DMS79 (cell line): Measurements from ENCODE around the gene STK25.
"Not testable (repeated sequence)": the region's sequence is repeated elsewhere in the genome, so short reads cannot be mapped to it uniquely, and the experiment has no call there.

Source experiments
- DNase-seq: peaks from one replicate; lab custom pipeline; 2025; lab: John Stamatoyannopoulos, UW

Gene STK25

DNA sequence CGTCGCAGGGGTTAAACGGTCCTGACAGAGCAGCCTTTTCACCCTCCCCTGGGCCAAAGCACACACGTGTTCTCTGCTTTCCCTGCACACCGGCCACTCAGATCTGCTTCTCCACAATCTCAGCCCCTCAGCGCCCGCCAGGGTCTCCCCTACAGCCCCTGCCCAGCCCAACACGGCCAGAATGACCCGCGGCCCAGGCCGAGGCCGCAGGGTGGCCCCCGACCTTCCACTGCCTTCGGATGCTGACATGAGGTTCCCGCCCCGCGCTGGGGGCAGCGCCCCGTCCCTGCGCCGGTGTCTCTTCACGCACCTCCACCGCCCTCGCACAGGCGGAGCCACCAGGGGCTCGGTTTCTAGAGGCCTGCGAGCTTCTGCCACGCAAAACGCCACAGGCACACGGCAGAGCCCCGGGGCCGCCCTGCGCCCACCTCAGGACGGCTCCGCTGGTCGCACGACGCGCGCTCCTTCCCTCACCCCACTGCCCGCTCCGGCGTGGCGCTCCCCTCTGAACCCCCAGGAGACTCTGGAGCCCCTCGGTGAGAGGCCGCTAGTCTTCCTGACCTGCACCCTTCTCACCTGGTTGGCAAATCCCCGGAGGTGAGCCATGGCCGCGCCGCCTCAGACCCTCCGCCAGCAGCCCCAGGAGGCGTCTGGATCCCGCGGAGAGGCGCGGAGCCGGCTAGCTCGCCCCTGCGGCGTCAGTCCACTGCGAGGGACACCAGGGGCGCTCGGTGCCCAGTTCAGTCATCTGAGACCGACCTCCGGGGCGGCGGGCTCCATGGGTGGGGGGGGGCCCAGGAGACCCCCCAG lies 749 bp downstream of the STK25 start:
- no peak for DNase-seq

DNA sequence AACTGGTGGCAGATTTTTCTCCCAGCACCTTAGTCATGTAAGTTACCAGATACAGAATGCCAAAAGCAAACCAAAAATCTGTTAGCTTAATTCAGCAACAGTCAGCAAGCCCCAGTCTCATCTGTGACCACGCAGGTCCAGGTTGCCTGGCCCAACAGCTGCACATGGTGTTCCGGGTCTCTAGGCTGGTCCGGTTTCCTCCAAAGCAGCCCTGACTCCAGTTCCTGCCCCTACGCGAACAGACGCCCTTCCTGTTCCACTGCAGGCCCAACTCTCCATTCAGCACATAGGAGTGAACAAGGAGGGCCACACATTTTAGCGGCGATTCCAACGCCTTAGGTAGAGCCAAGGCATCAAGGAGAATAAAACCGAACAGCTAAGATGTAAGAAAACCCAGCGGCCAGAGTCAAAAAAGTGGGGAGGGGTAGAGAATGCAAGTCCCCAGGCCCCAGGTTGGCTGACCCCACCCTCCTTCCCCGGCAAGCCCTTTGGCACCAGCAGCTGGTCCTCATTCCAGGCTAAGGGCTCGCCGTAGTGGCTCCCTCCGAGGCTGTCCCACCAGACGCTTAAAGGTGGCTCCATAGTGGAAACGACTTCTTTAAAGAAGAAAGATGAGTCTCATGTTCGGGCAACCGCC lies 1.5 kb downstream of the STK25 start:
- DNase-seq = no peak

GRCh38 chr2:241506317-241506716 lies 2.1 kb downstream of the STK25 start:
- not testable (repeated sequence) for DNase-seq

- DNase-seq = no peak
Measured at GRCh38 chr2:241505781-241506201, 2.6 kb downstream of the STK25 start.

- no peak for DNase-seq
Measured at GRCh38 chr2:241505086-241505780, 3.2 kb downstream of the STK25 start.

GRCh38 chr2:241503776-241504392 lies 4.5 kb downstream of the STK25 start:
- DNase-seq = no peak

GRCh38 chr2:241502281-241502680 lies 6.1 kb downstream of the STK25 start:
- no peak for DNase-seq

DNA sequence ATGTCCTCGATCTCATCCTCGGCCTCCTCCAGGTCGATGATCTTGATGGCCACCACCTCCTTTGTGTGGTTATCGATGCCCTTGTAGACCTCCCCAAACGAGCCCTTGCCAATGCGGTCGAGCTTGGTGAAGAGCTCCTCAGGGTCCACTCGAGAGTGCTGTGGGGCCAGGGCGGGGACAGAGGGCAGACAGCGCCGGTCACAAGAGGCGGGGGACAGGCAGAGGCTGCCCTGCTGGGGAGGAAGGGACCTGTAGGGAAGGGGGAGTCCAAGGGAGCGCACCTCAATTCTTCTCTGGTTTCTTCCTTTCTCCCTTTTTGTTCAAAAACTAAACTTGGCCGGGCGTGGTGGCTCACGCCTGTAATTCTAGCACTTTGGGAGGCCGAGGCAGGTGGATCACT lies 6.8 kb downstream of the STK25 start:
- no peak for DNase-seq

GRCh38 chr2:241501099-241501541 lies 7.3 kb downstream of the STK25 start:
- DNase-seq = no peak

DNA sequence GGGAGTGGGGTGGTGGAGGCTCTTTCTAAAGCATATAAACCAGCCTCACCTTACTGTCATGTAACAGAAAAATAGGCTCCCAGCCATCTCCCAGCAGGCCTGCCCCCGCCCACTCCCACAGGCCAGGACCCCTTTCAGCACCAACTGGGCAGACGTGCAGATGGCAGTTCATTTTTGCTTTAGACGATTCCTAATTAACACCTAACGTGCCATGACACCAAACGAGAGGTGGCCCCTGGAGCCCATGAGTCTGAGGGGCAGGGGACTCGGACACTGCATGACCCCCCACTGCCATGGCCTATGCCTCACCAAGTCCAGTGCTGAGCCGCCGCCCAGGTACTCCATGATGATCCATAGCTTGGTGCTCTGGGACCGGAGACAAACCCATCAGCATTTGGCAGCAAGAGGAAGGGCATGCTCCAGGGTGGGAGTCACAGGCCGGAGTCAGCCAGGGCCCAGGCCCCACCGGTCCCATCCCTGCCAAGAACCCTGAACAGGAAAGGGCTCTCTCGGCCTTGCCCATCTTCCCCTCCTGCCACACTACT lies 7.9 kb downstream of the STK25 start:
- DNase-seq = no peak

- no peak for DNase-seq
Measured at GRCh38 chr2:241500016-241500415, 8.4 kb downstream of the STK25 start.

- DNase-seq = peak; percentile 48
Measured at GRCh38 chr2:241499146-241499965, 9.0 kb downstream of the STK25 start.

GRCh38 chr2:241498115-241499070 lies 10.0 kb downstream of the STK25 start:
- DNase-seq = no peak

DNA sequence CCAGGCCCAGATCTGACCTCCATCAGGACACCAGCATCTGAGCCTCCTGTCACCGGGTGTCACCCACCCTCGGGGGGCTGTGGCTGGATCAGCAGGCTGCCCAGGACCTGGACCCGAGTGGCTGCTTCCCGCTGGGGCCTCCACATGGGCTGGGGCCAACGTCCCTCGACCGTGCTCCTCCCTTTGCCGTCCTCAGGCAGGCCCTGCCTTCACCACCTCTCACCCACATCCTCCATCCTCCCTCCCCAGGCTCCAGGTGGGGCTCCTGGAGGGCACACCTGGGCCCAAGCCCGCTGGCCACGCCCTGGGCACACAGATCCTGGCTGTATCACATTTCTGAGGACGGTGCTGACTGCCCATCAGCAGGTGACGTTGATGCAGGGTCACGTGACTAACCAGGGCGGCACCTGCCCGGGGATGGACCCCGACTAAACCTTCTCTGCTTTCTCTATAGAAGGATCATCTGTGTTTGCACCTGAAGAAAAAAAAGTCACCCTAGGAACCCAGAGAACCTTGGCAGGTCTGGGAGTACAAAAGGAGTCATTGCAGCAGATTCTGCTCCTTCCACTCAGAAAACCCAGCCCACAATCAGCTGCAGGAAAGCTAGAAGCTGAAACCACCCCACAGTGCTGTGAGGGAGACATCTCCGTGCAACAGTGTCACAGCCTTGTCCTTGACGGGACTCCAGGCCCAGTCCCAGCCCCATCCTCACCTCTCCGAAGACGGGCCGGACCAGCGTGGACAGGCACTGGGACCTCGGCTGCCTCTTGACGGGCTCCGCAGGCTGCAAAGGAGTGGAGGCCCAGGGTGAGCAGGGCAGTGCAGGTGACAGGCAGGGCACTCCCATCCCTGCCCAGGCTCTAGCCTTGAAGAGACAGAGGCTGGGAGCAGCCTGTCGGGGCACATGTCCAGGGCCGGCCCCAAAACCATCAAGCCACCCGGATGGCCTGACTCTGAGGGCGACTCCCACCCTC lies 11.2 kb downstream of the STK25 start:
- no peak for DNase-seq

GRCh38 chr2:241496003-241496707 lies 12.2 kb downstream of the STK25 start:
- DNase-seq = no peak

DNA sequence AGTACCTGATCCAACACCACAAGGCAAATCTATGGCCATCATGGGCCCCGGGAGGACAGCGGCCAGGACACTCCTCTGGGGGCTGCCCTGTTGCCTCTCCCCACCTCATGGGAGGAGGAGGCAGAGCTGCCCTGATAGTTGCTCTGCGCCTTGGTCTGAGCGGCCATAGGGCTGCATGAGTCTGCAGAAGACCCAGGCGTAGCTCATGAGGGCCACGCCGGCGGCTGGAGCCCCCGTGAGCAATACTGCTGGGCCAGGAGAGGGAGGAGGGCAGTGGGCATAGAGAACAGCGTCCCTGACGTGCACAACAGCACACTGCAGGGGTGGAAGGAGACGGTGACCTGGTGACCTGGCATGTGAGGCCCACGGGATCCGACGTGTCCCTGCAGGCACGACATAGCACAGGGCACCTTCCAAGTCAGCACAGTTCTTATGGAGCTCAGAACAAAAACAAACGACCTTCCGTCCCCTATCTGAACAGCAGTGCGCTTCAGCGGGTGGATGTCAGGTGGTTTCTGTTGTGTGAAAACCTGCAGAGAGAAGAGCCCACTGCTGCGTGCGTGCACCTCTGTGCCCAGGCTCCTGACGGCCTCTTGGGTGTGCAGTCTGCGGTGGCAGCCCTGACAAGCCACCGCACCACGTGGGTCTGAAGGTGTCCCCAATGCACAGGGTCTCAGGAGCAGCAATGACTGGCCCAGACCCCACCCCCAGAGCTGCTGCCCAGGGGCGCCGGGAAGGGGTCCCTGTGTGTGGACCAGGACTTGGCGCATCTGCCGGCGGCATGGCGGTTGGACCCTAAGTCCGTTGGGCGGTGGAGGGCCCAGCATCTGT lies 13.0 kb downstream of the STK25 start:
- DNase-seq = no peak

GRCh38 chr2:241494311-241494908 lies 14.0 kb downstream of the STK25 start:
- no peak for DNase-seq
